Bronchial epithelial cell (primary cell): ENCODE data around the gene MXRA8. TPM values are rescaled to one million over a fixed set of nuclear protein-coding genes. Genes with fewer than 3 reads are reported as not detected.

ENCODE experiments used
- DNase-seq: peaks from one replicate; pipeline ENCODE4 v3.0.0-alpha.2; 2010; ENCODE audit warnings: low read depth
- FAIRE-seq: peaks from 2 replicates; lab custom pipeline; 2011; peaks lifted over from hg19 to GRCh38; lab: Jason Lieb, UNC
- H3K27me3 ChIP-seq: 2 replicates; pipeline ENCODE4 v1.5.1; 2011; ENCODE audit warnings: low read length; ENCODE audit not compliant: control insufficient read depth, insufficient read depth
- H3K36me3 ChIP-seq: 2 replicates; pipeline ENCODE4 v1.5.1; 2011; ENCODE audit warnings: low read length; ENCODE audit not compliant: control insufficient read depth, insufficient read depth
- H3K4me3 ChIP-seq: 2 replicates; pipeline ENCODE4 v1.5.1; 2011; ENCODE audit warnings: mild to moderate bottlenecking, low read depth, low read length, control low read depth
- total RNA-seq: library from RNA; depleted of rRNA; stranded (reverse); fragments of >200 nt; gene quantifications from 2 replicates; pipeline ENCODE4 v1.2.1, GENCODE V29; 2014
- TF ChIP-seq, protein P1 (sequence below): IDR thresholded peaks from 2 replicates; pipeline ENCODE4 v1.5.1; 2011; ENCODE audit warnings: mild to moderate bottlenecking, moderate library complexity, low read length, control low read depth, inconsistent platforms; ENCODE audit not compliant: insufficient read depth, severe bottlenecking

The MXRA8 gene
- total RNA-seq, 1 donor from 2014 or later = 5.0 TPM

DNA sequence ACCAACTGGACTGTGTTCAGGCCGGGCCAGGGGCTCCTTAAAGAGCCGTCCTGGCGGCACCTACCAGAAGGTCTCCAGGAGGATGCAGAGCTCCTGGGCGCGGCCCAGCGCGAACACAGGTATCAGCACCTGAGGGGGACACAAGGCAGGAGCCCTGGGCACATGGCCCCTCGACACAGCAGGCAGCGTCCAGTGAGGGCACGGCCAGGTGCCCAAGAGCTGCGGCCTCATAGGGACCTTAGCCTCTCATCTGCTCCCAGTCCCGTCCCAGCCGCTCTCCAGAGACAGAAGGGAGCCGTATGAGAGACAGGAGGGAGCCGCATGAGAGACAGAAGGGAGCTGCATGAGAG lies 44.1 kb downstream of the MXRA8 start:
- TF ChIP-seq, protein P1, sequence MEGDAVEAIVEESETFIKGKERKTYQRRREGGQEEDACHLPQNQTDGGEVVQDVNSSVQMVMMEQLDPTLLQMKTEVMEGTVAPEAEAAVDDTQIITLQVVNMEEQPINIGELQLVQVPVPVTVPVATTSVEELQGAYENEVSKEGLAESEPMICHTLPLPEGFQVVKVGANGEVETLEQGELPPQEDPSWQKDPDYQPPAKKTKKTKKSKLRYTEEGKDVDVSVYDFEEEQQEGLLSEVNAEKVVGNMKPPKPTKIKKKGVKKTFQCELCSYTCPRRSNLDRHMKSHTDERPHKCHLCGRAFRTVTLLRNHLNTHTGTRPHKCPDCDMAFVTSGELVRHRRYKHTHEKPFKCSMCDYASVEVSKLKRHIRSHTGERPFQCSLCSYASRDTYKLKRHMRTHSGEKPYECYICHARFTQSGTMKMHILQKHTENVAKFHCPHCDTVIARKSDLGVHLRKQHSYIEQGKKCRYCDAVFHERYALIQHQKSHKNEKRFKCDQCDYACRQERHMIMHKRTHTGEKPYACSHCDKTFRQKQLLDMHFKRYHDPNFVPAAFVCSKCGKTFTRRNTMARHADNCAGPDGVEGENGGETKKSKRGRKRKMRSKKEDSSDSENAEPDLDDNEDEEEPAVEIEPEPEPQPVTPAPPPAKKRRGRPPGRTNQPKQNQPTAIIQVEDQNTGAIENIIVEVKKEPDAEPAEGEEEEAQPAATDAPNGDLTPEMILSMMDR = no peak
- H3K36me3 ChIP-seq = peaks cover 35% of the 10 kb centered on the region
- DNase-seq (no peak), FAIRE-seq (no peak)
- H3K27me3 ChIP-seq = no peaks in the 10 kb centered on the region
- H3K4me3 ChIP-seq = no peak overlapping the region

DNA sequence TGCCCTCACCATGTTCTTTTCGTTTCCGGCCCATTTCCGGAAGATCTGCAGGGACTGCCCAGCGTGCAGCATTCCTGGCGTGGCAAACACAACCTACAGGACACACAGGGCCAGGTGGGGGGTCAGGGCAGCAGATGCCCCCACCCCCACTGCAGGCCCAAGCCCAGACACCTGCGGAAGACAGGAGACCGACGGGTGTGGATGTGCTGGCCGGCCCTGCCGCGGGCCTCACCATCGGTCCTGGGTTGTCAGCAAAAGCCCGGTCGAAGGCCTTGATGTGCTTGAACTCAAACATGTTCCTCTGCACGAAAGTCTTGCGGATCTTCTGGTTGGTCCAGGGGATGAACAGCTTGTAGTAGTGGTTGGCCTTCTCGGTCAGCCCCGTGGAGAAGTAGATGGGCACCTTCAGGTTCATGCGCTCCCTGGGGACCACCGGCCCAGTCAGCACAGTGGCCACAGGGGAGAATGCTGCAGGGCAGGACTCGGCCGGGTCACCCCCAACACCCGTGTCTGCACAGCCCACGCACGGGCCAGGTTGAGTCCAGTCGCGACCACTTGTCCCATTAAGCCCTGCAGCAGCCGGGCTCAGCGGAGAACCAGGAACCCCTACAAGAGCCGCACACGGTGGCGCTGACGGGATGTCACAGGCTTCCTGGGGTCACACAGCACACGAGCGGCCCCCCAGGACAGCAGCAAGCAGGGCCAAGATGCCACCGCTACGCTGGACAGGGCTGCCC lies 44.7 kb downstream of the MXRA8 start:
- Histone ChIP-seq H3K27me3 (no peaks in the 10 kb centered on the region), H3K36me3 (peaks cover 34% of the 10 kb centered on the region), H3K4me3 (no peak overlapping the region)
- DNase-seq = no peak
- no peak for FAIRE-seq
- TF ChIP-seq, protein P1 = no peak

DNA sequence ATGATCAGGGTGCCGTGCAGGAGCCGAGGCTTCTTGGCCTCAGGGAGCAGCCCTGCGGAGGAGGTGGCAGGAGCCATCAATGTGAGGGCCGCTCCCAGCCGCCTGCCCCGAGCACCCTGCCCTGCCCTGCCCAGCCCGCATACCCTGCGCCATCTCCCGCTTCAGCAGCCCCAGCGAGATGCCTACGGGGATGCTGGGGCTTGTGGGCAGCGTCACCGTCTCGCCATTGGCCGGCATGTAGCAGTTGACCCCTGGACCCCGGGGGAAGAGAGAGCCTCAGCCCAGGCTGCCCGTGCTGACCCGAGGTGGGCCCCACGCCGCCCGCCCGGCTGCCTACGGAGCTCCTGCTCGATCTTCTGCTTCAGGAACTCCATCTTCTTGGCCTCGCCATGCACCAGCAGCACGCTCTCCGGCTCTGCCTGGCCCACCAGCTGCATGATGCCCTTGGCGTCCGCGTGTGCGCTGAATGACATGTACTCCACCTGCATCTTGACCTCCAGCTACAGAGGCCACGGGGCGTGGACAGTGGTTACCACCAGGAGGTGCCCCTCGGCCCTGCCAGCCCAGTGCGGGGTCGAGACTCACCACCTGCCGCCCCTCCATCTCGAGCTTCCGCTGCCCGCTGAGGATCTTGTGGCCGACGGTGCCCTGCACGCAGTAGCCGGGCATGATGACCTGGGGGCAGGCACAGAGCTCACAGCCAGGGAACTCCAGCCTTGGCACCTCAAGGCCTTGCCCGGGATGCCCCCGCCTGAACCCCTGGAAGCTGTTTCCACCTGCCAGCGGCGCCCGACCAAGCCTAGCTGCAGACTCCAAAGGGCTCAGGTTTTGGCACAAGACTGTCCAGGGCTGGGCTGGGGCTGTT lies 45.7 kb downstream of the MXRA8 start:
- H3K4me3 ChIP-seq = no peak overlapping the region
- no peak for DNase-seq
- peaks cover 34% of the 10 kb centered on the region for H3K36me3 ChIP-seq
- TF ChIP-seq, protein P1 = no peak
- H3K27me3 ChIP-seq = no peaks in the 10 kb centered on the region
- FAIRE-seq = no peak

DNA sequence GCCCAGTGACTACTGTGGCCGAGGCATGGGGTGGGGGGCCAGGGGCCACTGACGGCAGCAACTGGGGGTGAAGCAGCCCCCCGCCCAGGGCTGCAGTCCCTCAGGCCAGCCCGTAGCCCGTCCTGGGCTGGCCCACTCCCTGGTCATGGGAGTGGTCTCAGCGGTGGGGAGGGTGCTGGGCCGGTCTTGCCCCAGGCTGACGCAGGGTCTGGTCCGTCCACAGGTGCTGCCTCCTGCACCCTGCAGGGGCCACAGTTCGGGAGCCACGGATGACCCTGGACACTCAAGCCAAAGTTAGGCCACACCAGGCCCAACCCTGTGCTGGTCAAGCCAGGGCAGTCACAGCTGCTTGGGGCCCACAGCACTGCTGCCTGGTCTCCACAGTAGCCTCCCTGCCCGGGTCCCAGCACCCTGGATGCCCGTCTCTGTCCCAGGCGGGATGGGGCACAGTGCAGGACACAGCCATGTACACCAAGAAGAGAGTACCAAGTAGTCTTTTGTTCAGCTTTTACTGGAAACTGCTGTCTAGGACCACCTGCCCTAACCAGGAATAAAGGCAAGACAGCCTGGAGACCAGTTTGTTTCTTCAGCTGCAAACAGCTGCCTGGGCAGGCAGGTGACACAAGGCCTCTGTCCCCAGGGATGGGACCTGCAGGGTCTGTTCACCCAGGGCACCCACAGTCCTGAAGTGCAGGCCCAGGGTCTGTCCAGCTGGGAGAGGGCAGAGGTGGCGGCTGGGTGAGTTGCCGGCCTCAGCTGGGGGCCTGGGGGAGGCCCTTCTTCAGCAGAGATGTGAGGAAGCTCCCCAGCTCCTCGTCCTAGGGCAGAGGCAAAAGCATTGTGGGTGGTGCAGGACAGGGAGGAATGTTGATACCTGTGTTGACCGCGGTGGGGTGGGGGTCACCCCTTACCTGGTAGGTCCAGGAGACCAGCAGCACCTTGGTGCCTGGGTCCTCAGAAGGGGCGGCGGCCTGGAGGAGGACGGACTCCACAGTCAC lies 46.9 kb downstream of the MXRA8 start:
- Histone ChIP-seq H3K27me3 (no peaks in the 10 kb centered on the region), H3K36me3 (peaks cover 34% of the 10 kb centered on the region), H3K4me3 (no peak overlapping the region)
- DNase-seq (no peak), FAIRE-seq (no peak)
- TF ChIP-seq, protein P1 = no peak

DNA sequence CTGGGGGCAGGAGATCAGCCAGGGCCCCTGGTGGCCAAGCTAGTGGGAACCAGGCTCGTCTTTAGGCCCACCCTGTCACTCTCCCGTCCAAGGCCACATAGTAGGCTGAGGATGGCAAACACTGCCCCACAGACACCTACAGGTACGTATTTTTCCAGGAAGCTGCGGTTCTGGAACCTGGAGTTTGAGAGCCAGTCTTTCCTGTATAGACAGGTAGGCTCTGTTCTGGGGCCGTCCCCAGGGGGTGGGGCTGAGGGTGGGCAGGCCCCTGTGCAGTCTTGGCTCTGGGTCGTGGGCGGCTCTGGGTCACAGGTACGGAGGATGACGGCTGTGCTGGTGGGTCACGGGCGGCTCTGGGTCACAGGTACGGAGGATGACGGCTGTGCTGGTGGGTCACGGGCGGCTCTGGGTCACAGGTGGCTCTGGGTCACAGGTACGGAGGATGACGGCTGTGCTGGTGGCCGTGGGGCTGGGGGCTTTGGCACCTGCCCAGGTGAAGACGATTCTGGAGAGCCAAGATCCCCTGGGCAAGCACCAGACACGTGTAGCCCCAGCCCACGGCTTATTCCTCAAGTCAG lies 47.8 kb downstream of the MXRA8 start:
- H3K36me3 ChIP-seq = peaks cover 34% of the 10 kb centered on the region
- no peak for FAIRE-seq
- no peaks in the 10 kb centered on the region for H3K27me3 ChIP-seq
- H3K4me3 ChIP-seq = no peak overlapping the region
- TF ChIP-seq, protein P1 = no peak
- DNase-seq = no peak
